Activated T-helper 1 cell treated with anti-CD3 and anti-CD28 coated beads, Interleukin-2, amount 50 U/mL, for 16 hours (primary cell): Measurements from ENCODE around the gene TBX20.
"Not testable (repeated sequence)": the region's sequence is repeated elsewhere in the genome, so short reads cannot be mapped to it uniquely, and the experiment has no call there.

Source experiments
- DNase-seq, 2 donors: peaks; one replicate each; pipeline ENCODE4 v3.0.0-alpha.2; 2020; ENCODE audit warnings: low read depth in 1 of 2, low spot score in 1 of 2

Gene TBX20

DNA sequence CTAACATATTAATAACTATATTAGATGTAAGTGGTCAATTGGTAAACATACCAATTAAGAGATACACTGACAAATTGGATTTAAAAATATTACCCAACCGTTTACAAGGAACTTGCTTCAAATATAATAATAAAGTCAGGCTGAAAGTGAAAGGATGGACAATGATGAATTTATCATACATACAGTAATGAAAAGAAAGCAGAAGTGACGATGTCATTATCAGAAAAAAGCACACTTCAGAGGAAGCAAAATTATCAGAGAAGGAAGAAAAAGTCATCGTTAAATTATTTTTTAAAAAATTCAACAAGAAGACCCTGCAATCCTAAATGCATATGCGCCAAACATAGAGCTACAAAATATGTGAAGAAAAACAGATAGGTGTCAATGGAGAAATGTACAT, 81.8 kb downstream of the TBX20 start:
- not testable (repeated sequence) for DNase-seq

DNA sequence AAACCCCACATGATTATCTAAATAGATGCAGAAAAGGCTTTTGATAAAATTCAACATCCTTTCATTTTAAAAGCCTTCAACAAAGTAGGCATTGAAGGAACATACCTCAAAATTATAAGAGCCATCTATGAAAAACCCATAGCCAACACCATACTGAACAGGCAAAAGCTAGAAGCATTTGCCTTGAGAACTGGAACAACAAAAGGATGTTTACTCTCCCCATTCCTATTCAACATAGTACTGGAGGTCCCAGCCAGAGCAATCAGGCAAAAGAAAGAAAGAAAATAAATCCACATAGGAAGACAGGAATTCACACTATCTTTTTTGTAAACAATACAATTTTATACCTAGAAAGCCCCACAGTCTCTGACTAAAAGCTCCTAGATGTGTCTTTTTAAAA, 86.2 kb downstream of the TBX20 start:
- DNase-seq = not testable (repeated sequence)

DNA sequence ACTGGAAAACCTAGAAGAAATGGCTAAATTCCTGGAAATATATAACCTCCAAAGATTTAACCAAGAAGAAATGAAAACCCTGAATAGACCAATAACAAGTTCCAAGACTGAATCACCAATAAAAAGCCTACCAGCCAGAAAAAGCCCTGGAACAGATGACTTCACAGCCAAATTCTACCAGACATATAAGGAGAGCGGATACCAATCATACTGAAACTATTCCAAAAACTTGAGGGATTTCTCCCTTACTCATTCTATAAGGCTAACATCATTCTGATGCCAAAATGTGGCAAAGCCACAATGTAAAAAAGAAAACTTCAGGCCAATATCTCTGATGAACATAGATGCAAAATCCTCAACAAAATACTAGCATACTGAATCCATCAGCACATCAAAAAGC, 86.7 kb downstream of the TBX20 start:
- DNase-seq = not testable (repeated sequence)

GRCh38 chr7:35161059-35161740, 92.7 kb downstream of the TBX20 start:
- not testable (repeated sequence) for DNase-seq
